K562 (cell line): ENCODE results near the gene CPED1. TPM values are rescaled to one million over a fixed set of nuclear protein-coding genes. Genes with fewer than 3 reads are reported as not detected.

ENCODE experiments used
- BRCA1 ChIP-seq, 2 experiments: fragments of 450-650 bp in 1 of 2; sonication (generic) in 1 of 2; formaldehyde crosslinking in 1 of 2; IDR thresholded peaks; 2 replicates each; pipeline versions ENCODE4 v1.5.0 to v1.6.1; 2017 to 2020; ENCODE audit warnings: mild to moderate bottlenecking in 1 of 2, missing genetic modification reagents in 1 of 2
- C11orf30 ChIP-seq: fragments of 450-650 bp; IDR thresholded peaks from 2 replicates; pipeline ENCODE4 v1.6.1; 2016; ENCODE audit warnings: low read depth, mild to moderate bottlenecking
- CBX8 ChIP-seq: fragments of 200-600 bp; sonication (generic); IDR thresholded peaks from 2 replicates; pipeline ENCODE4 v1.6.1; 2012; ENCODE audit warnings: borderline replicate concordance, mixed run types, low read depth, mild to moderate bottlenecking, moderate library complexity, mixed read lengths, low read length, control low read depth, inconsistent platforms; ENCODE audit not compliant: poor library complexity, severe bottlenecking; ENCODE audit errors: extremely low read depth
- E2F5 ChIP-seq: sonication (generic); formaldehyde crosslinking; IDR thresholded peaks from 2 replicates; pipeline ENCODE4 v1.8.0; 2022; ENCODE audit warnings: mild to moderate bottlenecking, missing genetic modification reagents
- GABPA ChIP-seq: fragments of 200-800 bp; sonication (Bioruptor generic); conservative IDR thresholded peaks from 2 replicates; pipeline ENCODE4 v1.6.1; 2016; ENCODE audit warnings: low read depth, missing genetic modification characterization, missing compliant biosample characterization
- GTF2E2 ChIP-seq: fragments of 200-800 bp; sonication (Bioruptor generic); IDR thresholded peaks from 2 replicates; pipeline ENCODE4 v1.6.1; 2016; ENCODE audit warnings: missing genetic modification characterization, missing compliant biosample characterization
- HNRNPK ChIP-seq: fragments of 200-400 bp; formaldehyde crosslinking; IDR thresholded peaks from one replicate; pipeline ENCODE4 v1.6.1; 2018; ENCODE audit warnings: mild to moderate bottlenecking, low read depth, low read length; ENCODE audit not compliant: poor library complexity, severe bottlenecking
- MEF2D ChIP-seq: conservative IDR thresholded peaks from 2 replicates; pipeline ENCODE4 v1.6.1; 2016; ENCODE audit warnings: low read depth, missing genetic modification characterization, missing compliant biosample characterization
- NCOA1 ChIP-seq: fragments of 450-650 bp; IDR thresholded peaks from 2 replicates; pipeline ENCODE4 v1.6.1; 2016; ENCODE audit warnings: low read depth
- NR2C1 ChIP-seq, 2 experiments: fragments of 450-650 bp; IDR thresholded peaks; 2 replicates each; pipeline ENCODE4 v1.6.1; 2017; ENCODE audit warnings: mild to moderate bottlenecking in 2 of 2, antibody characterized with exemption in 1 of 2, inconsistent platforms in 1 of 2, missing compliant biosample characterization in 1 of 2, missing genetic modification characterization in 1 of 2
- NR3C1 ChIP-seq: sonication (generic); formaldehyde crosslinking; IDR thresholded peaks from 2 replicates; pipeline ENCODE4 v1.8.1; 2022; ENCODE audit warnings: missing genetic modification reagents
- SMAD1 ChIP-seq: fragments of 150-350 bp; IDR thresholded peaks from 2 replicates; pipeline ENCODE4 v1.6.1; 2014; ENCODE audit warnings: low read length, low read depth; ENCODE audit not compliant: partially characterized antibody
- TBL1XR1 ChIP-seq, 2 experiments: IDR thresholded peaks; 2 replicates each; pipeline ENCODE4 v1.6.1; 2012; ENCODE audit warnings: improper control_type of control experiment in 2 of 2, low read length in 2 of 2, mild to moderate bottlenecking in 1 of 2
- WHSC1 ChIP-seq: IDR thresholded peaks from one replicate; pipeline ENCODE4 v1.6.1; 2012; ENCODE audit warnings: low read length, control low read depth, inconsistent platforms
- ZNF121 ChIP-seq: sonication (generic); formaldehyde crosslinking; conservative IDR thresholded peaks from 2 replicates; pipeline ENCODE4 v1.8.0; 2022; ENCODE audit warnings: missing genetic modification reagents
- ZNF263 ChIP-seq: sonication (generic); formaldehyde crosslinking; IDR thresholded peaks from 2 replicates; pipeline ENCODE4 v1.8.0; 2022; ENCODE audit warnings: mild to moderate bottlenecking, missing genetic modification reagents, borderline replicate concordance
- ZNF436 ChIP-seq: fragments of 250-450, 450-650 bp; sonication (Bioruptor Pico); formaldehyde crosslinking; IDR thresholded peaks from 2 replicates; pipeline ENCODE4 v1.7.0; 2020; ENCODE audit warnings: mild to moderate bottlenecking
- ZNF644 ChIP-seq: fragments of 200-800 bp; sonication (Bioruptor generic); IDR thresholded peaks from 2 replicates; pipeline ENCODE4 v1.6.1; 2016; ENCODE audit warnings: low read depth, missing genetic modification characterization, missing compliant biosample characterization
- polyA plus RNA-seq, 8 experiments: library from polyadenylated mRNA; depleted of rRNA in 4 of 8; stranded (reverse) in 5 of 8; unstranded in 3 of 8; fragments of >200 nt; fragmentation: Nextera tagmentation in 2 of 8; fragmentation: Illumina TruSeq in 1 of 8; extraction: Ambion mirVana in 2 of 8; extraction: Trizol in 1 of 8; gene quantifications; 2 replicates each; pipeline versions ENCODE4 v1.2.1 to v1.2.3, GENCODE V29; 2011 to 2014; ENCODE audit warnings: inconsistent platforms in 1 of 8, missing spikeins in 1 of 8
- total RNA-seq, 7 experiments: library from RNA; depleted of rRNA in 6 of 7; stranded (reverse); fragments of >200 nt in 6 of 7; fragmentation: Illumina TruSeq in 2 of 7; extraction: Trizol in 2 of 7; gene quantifications; 2 replicates each; pipeline versions ENCODE4 v1.2.1 to v1.2.3, GENCODE V29; 2011 to 2021; ENCODE audit warnings: low replicate concordance in 1 of 7
- TF ChIP-seq, protein P1 (sequence below): fragments of 250-450 bp; sonication (Bioruptor Pico); IDR thresholded peaks from 2 replicates; pipeline ENCODE4 v1.5.0; 2020; ENCODE audit warnings: mild to moderate bottlenecking, borderline replicate concordance
- TF ChIP-seq, protein P2 (sequence below): fragments of 250-450 bp; sonication (Bioruptor Pico); IDR thresholded peaks from 2 replicates; pipeline ENCODE4 v1.8.0; 2021; ENCODE audit warnings: moderate library complexity, mild to moderate bottlenecking, inconsistent platforms
- TF ChIP-seq, protein P3 (sequence below): sonication (generic); formaldehyde crosslinking; IDR thresholded peaks from 2 replicates; pipeline ENCODE4 v1.8.0; 2022; ENCODE audit warnings: mild to moderate bottlenecking, low read depth, missing genetic modification reagents
- TF ChIP-seq, protein P4 (sequence below): fragments of 250-450 bp; sonication (Bioruptor Pico); IDR thresholded peaks from 2 replicates; pipeline ENCODE4 v1.5.0; 2021

CPED1 gene
- total and polyA plus RNA-seq, 9 of the 15 experiments (the other 6 are each of a cell fraction or from before 2014, with no cell fraction given): 195 to 393 (median 290) TPM

DNA sequence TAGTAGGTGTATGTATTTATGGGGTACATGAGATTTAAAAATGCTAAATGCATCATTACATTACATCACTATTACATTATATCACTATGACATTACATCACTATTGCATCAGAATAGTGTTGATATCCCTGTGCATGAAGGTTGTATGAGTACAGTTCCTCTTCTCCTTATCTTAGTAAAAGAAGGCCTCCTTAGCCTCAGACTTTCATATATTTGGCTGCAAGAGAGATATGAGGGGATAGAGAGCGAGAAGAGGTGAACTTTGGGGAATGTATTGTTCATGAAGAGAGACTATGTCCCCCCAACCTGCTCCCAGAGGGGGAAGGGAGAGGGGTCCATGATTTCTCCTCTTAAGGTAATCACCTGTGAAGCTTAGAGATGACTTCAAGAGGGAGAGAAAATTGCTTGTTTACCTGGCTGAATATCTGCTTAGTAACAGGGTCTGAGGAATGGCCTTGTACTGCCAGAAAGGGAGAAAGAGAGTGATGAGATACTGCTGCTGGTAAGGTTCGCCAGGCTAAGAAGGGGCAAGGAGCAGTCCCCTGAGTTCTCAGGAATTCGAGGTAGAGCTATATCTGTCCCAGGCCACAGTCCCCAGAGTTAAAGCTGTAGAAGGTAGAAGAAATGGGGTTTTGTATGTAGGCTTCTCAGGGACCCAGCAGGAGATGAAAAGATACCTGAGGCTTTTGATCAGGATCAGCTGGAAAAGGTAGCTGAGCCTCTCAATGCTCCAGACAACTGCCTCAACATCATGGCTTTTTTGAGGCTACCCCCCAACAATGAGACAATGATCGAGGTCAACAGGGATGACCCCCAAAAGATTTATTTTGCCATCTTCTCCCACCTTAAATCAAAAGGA lies 171.9 kb downstream of the CPED1 start (continued):
- no peak for TF ChIP-seq E2F5 (CRISPR knock-in tag)
- TF ChIP-seq, protein P1, sequence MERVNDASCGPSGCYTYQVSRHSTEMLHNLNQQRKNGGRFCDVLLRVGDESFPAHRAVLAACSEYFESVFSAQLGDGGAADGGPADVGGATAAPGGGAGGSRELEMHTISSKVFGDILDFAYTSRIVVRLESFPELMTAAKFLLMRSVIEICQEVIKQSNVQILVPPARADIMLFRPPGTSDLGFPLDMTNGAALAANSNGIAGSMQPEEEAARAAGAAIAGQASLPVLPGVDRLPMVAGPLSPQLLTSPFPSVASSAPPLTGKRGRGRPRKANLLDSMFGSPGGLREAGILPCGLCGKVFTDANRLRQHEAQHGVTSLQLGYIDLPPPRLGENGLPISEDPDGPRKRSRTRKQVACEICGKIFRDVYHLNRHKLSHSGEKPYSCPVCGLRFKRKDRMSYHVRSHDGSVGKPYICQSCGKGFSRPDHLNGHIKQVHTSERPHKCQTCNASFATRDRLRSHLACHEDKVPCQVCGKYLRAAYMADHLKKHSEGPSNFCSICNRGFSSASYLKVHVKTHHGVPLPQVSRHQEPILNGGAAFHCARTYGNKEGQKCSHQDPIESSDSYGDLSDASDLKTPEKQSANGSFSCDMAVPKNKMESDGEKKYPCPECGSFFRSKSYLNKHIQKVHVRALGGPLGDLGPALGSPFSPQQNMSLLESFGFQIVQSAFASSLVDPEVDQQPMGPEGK (CRISPR knock-in tag): no peak
- TF ChIP-seq MEF2D (tag): peak; percentile 86
- TF ChIP-seq CBX8: no peak
- TF ChIP-seq SMAD1: no peak
- peak; percentile 39; the same call in 1 of the 2 replicates for TF ChIP-seq NR2C1 (IDR thresholded peaks at IDR 0.05)
- peak; percentile 78 for TF ChIP-seq NR2C1 (tag; IDR thresholded peaks at IDR 0.05)
- TF ChIP-seq GTF2E2 (tag): peak; percentile 83; the same call in 1 of the 2 replicates
- TF ChIP-seq ZNF121 (CRISPR knock-in tag): no peak
- TF ChIP-seq ZNF263: no peak
- no peak for TF ChIP-seq BRCA1 (IDR thresholded peaks at IDR 0.05)
- TF ChIP-seq BRCA1 (CRISPR knock-in tag; IDR thresholded peaks at IDR 0.05): no peak
- no peak for TF ChIP-seq HNRNPK
- no peak; the same call in 1 of the 2 replicates for TF ChIP-seq GABPA (tag)
- TF ChIP-seq, protein P2, sequence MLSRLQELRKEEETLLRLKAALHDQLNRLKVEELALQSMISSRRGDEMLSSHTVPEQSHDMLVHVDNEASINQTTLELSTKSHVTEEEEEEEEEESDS (CRISPR knock-in tag): no peak
- TF ChIP-seq, protein P3, sequence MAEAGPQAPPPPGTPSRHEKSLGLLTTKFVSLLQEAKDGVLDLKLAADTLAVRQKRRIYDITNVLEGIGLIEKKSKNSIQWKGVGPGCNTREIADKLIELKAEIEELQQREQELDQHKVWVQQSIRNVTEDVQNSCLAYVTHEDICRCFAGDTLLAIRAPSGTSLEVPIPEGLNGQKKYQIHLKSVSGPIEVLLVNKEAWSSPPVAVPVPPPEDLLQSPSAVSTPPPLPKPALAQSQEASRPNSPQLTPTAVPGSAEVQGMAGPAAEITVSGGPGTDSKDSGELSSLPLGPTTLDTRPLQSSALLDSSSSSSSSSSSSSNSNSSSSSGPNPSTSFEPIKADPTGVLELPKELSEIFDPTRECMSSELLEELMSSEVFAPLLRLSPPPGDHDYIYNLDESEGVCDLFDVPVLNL (CRISPR knock-in tag): no peak
- TF ChIP-seq C11orf30: peak; percentile 10; the same call in 1 of the 2 replicates
- TF ChIP-seq NR3C1 (CRISPR knock-in tag): no peak
- peak; percentile 92 for TF ChIP-seq NCOA1
- no peak for TF ChIP-seq WHSC1
- peak; percentile 89 for TF ChIP-seq ZNF644 (tag)
- 0 out of 2 replicates have a peak, but pooled peaks have one; percentile 17 for TF ChIP-seq ZNF436 (CRISPR knock-in tag)
- TF ChIP-seq, protein P4, sequence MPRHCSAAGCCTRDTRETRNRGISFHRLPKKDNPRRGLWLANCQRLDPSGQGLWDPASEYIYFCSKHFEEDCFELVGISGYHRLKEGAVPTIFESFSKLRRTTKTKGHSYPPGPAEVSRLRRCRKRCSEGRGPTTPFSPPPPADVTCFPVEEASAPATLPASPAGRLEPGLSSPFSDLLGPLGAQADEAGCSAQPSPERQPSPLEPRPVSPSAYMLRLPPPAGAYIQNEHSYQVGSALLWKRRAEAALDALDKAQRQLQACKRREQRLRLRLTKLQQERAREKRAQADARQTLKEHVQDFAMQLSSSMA: no peak
- TF ChIP-seq TBL1XR1 (IDR thresholded peaks at IDR 0.05; ENCODE audit: low read length in 2 of 2): peak in 1 of 2 experiments; percentile 93; a peak in 2 of 4 replicates
